Esophagus muscularis mucosa (tissue), 4 donors: ENCODE results near the gene DPYSL4. TPM values are rescaled to one million over a fixed set of nuclear protein-coding genes. Genes with fewer than 3 reads are reported as not detected.
"Not testable (repeated sequence)": the region's sequence is repeated elsewhere in the genome, so short reads cannot be mapped to it uniquely, and the experiment has no call there.

Source experiments
- DNase-seq: peaks from one replicate; pipeline ENCODE4 v3.0.0-alpha.2; 2017; ENCODE audit errors: extremely low spot score
- H3K27ac ChIP-seq, 4 donors: fragments of 200-600 bp; sonication (generic); replicated peaks in 1 of 4; 1 replicate in 3 of 4; 2 replicates in 1 of 4; pipeline ENCODE4 v1.5.1; 2016 to 2019; ENCODE audit warnings: mild to moderate bottlenecking in 1 of 4
- H3K27me3 ChIP-seq, 4 donors: fragments of 200-600 bp; sonication (generic); one replicate each; pipeline versions ENCODE4 v1.5.1 to v1.6.0; 2016 to 2019
- H3K36me3 ChIP-seq, 4 donors: fragments of 200-600 bp; sonication (generic); one replicate each; pipeline ENCODE4 v1.5.1; 2016 to 2019
- H3K4me1 ChIP-seq, 4 donors: fragments of 200-600 bp; sonication (generic); one replicate each; pipeline ENCODE4 v1.5.1; 2016 to 2019
- H3K4me3 ChIP-seq, 4 donors: fragments of 200-600 bp; sonication (generic); 1 replicate in 2 of 4; 2 replicates in 2 of 4; pipeline ENCODE4 v1.5.1; 2016 to 2019; ENCODE audit warnings: mild to moderate bottlenecking in 4 of 4, moderate library complexity in 1 of 4
- H3K9me3 ChIP-seq, 4 donors: fragments of 200-600 bp; sonication (generic); 1 replicate in 3 of 4; 2 replicates in 1 of 4; pipeline ENCODE4 v1.5.1; 2016 to 2019
- CTCF ChIP-seq, 3 experiments: fragments of 200-600 bp in 2 of 3; fragments of 450-650 bp in 1 of 3; sonication (generic) in 2 of 3; IDR thresholded peaks; one replicate each; pipeline ENCODE4 v1.5.1; 2017 to 2019; ENCODE audit warnings: antibody characterized with exemption in 3 of 3, mild to moderate bottlenecking in 2 of 3, moderate library complexity in 1 of 3
- EP300 ChIP-seq: sonication (generic); formaldehyde crosslinking; IDR thresholded peaks from one replicate; pipeline ENCODE4 v1.6.1; 2017; ENCODE audit warnings: antibody characterized with exemption
- POLR2A ChIP-seq: fragments of 450-650 bp; IDR thresholded peaks from one replicate; pipeline ENCODE4 v1.6.1; 2017; ENCODE audit warnings: antibody characterized with exemption, moderate library complexity, mild to moderate bottlenecking, low read depth
- POLR2AphosphoS5 ChIP-seq, 2 donors: sonication (generic); formaldehyde crosslinking; IDR thresholded peaks; one replicate each; pipeline ENCODE4 v1.6.1; 2017; ENCODE audit warnings: antibody characterized with exemption in 2 of 2
- WGBS: methylation state at CpG from one replicate; pipeline ENCODE4 v1.1.5; 2018; 5-methylcytosine and 5-hydroxymethylcytosine counted together
- intact Hi-C: fragments of 100-400 bp; cut with DNase I; formaldehyde crosslinking; loops from one replicate; pipeline ENCODE4 v1.15.1; 2023
- total RNA-seq, 4 donors: library from RNA; depleted of rRNA; stranded (reverse); fragments of >200 nt; gene quantifications; one replicate each; pipeline versions ENCODE4 v1.1.0 to v1.2.1, GENCODE V29; 2016

Gene DPYSL4
- total RNA-seq, 4 donors from 2014 or later: 0.42 to 4.5 (median 1.9) TPM

GRCh38 chr10:132213917-132214316 lies 27.2 kb downstream of the DPYSL4 start:
- Histone ChIP-seq H3K9me3 (peaks cover 0 to 21% (median 18%) of the 10 kb centered on the region in 4 donors), H3K4me3 (no peak overlapping the region), H3K36me3 (peaks cover 0 to 4% (median 1%) of the 10 kb centered on the region in 4 donors), H3K27ac (no peak overlapping the region), H3K4me1 (peaks cover 0 to under 1% (median 0%) of the 10 kb centered on the region in 4 donors), H3K27me3 (no peaks in the 10 kb centered on the region)
- intact Hi-C loops: no loop called here
- no peak for TF ChIP-seq POLR2A
- TF ChIP-seq EP300: no peak
- TF ChIP-seq POLR2AphosphoS5 (IDR thresholded peaks at IDR 0.05): no peak
- no peak for TF ChIP-seq CTCF (IDR thresholded peaks at IDR 0.05)
- DNase-seq: no peak
- 75% methylated on average over 4 of the region's 4 CpGs for WGBS

GRCh38 chr10:132216441-132216840 lies 29.7 kb downstream of the DPYSL4 start:
- DNase-seq, intact Hi-C loops, H3K4me3 ChIP-seq, H3K27ac ChIP-seq, H3K27me3 ChIP-seq, H3K36me3 ChIP-seq, H3K4me1 ChIP-seq: not testable (repeated sequence)
- WGBS: 89% methylated on average over 3 of the region's 3 CpGs
- peaks cover 0 to 21% (median 18%) of the 10 kb centered on the region in 4 donors for H3K9me3 ChIP-seq

- TF ChIP-seq POLR2A: no peak
- no peak for TF ChIP-seq EP300
- TF ChIP-seq POLR2AphosphoS5 (IDR thresholded peaks at IDR 0.05): no peak
- TF ChIP-seq CTCF (IDR thresholded peaks at IDR 0.05): no peak
- peaks cover 0 to 6% (median 2%) of the 10 kb centered on the region in 4 donors for H3K36me3 ChIP-seq
- DNase-seq: no peak
- H3K4me3 ChIP-seq: no peak overlapping the region
- H3K27ac ChIP-seq: no peak overlapping the region
- no peaks in the 10 kb centered on the region for H3K27me3 ChIP-seq
- 76% methylated on average over 6 of the region's 7 CpGs for WGBS
- peaks cover 0 to 7% (median 1%) of the 10 kb centered on the region in 4 donors for H3K9me3 ChIP-seq
- peaks cover 4 to 9% (median 7%) of the 10 kb centered on the region in 4 donors for H3K4me1 ChIP-seq
- intact Hi-C loops: no loop called here
Measured at GRCh38 chr10:132219486-132219885, 32.7 kb downstream of the DPYSL4 start.

- Histone ChIP-seq H3K9me3 (peaks cover 0 to 4% (median 0%) of the 10 kb centered on the region in 4 donors), H3K4me1 (peaks cover 4 to 9% (median 7%) of the 10 kb centered on the region in 4 donors), H3K4me3 (no peak overlapping the region), H3K27ac (no peak overlapping the region), H3K36me3 (peaks cover 0 to 7% (median 2%) of the 10 kb centered on the region in 4 donors), H3K27me3 (no peaks in the 10 kb centered on the region)
- DNase-seq: no peak
- 95% methylated on average over 9 of the region's 9 CpGs for WGBS
- TF ChIP-seq CTCF (IDR thresholded peaks at IDR 0.05) (no peak), POLR2AphosphoS5 (IDR thresholded peaks at IDR 0.05) (no peak), EP300 (no peak), POLR2A (no peak)
- intact Hi-C loops: no loop called here
Measured at GRCh38 chr10:132220061-132220460, 33.3 kb downstream of the DPYSL4 start.

GRCh38 chr10:132220996-132221395 lies 34.2 kb downstream of the DPYSL4 start:
- H3K9me3 ChIP-seq, H3K4me3 ChIP-seq, H3K27me3 ChIP-seq, DNase-seq, intact Hi-C loops, H3K27ac ChIP-seq, H3K4me1 ChIP-seq: not testable (repeated sequence)
- peaks cover 0 to 11% (median 2%) of the 10 kb centered on the region in 4 donors for H3K36me3 ChIP-seq
- WGBS: 95% methylated on average over 18 of the region's 18 CpGs

GRCh38 chr10:132222726-132223125 lies 36.0 kb downstream of the DPYSL4 start:
- H3K27me3 ChIP-seq: no peaks in the 10 kb centered on the region
- peaks cover 4 to 9% (median 7%) of the 10 kb centered on the region in 4 donors for H3K4me1 ChIP-seq
- DNase-seq: no peak
- no peak overlapping the region for H3K27ac ChIP-seq
- no peaks in the 10 kb centered on the region for H3K9me3 ChIP-seq
- intact Hi-C loops: loop anchor here (1.0 kb wide), 1 partner anchor 130 kb away; no protein-coding TSS in a partner anchor
- no peak overlapping the region for H3K4me3 ChIP-seq
- TF ChIP-seq POLR2AphosphoS5 (IDR thresholded peaks at IDR 0.05) (no peak), EP300 (no peak)
- peaks cover 0 to 11% (median 2%) of the 10 kb centered on the region in 4 donors for H3K36me3 ChIP-seq
- WGBS: 66% methylated on average over 9 of the region's 21 CpGs
